Stimulated activated effector memory CD8-positive, alpha-beta T cell treated with anti-CD3 and anti-CD28 coated beads, Interleukin-12 subunit alpha, Interleukin-12 subunit beta, amount 100 ng/mL, for 72 hours (primary cell): ENCODE results near the gene PMM2.
"Not testable (repeated sequence)": the region's sequence is repeated elsewhere in the genome, so short reads cannot be mapped to it uniquely, and the experiment has no call there.

Source experiments
- ATAC-seq: fragments of 150-1000 bp; cut with Tn5 transposase; 2 replicates; pipeline ENCODE4 v1.10.0; 2021
- DNase-seq, 2 donors: peaks; one replicate each; pipeline ENCODE4 v3.0.0; 2021 to 2022; ENCODE audit warnings: low spot score in 2 of 2
- H3K27ac Mint-ChIP-seq: one replicate; pipeline ENCODE4 v1.8.0; 2022; ENCODE audit warnings: mild to moderate bottlenecking, mixed read lengths
- H3K36me3 Mint-ChIP-seq: one replicate; pipeline ENCODE4 v1.8.0; 2022; ENCODE audit warnings: mild to moderate bottlenecking, mixed read lengths
- H3K4me1 Mint-ChIP-seq: one replicate; pipeline ENCODE4 v1.8.0; 2022; ENCODE audit warnings: mixed read lengths
- H3K4me3 Mint-ChIP-seq: one replicate; pipeline ENCODE4 v1.8.0; 2022; ENCODE audit warnings: mild to moderate bottlenecking, mixed read lengths
- H3K9me3 Mint-ChIP-seq: one replicate; pipeline ENCODE4 v1.8.0; 2022; ENCODE audit warnings: mixed read lengths

The PMM2 gene

DNA sequence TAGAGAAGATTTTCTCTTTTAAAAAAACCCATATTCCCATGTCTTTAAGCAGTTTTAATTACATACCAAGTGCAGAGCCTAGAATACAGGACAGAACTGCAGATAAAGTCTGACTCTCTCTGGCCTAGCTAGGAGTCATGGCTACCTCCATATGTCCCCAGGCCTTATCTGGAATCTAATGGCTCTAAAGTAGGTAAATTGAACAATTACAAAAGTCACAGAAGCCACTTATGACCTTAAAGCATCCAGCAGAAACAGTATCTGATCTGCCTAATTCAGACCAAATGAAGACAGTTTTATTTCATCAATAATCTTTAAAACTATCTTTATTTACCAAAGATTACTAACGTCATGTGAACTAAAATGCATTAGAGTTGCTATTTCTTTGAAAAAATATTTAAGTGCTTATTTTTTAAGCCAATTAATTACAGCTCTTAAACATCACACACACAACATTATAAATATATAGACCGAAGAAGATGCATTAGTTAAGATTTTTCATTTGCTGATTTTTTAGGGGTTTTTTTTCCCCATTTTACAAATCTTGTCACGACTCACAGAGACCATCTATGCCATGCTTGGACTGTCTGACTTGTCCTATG is 28.7 kb downstream of the PMM2 start:
- Mint-ChIP-seq H3K27ac (peak overlapping the region; percentile 10), H3K4me3 (no peak overlapping the region), H3K36me3 (peaks cover 97% of the 10 kb centered on the region), H3K9me3 (no peaks in the 10 kb centered on the region), H3K4me1 (peaks cover 7% of the 10 kb centered on the region)
- DNase-seq (no peak), ATAC-seq (no peak)

DNA sequence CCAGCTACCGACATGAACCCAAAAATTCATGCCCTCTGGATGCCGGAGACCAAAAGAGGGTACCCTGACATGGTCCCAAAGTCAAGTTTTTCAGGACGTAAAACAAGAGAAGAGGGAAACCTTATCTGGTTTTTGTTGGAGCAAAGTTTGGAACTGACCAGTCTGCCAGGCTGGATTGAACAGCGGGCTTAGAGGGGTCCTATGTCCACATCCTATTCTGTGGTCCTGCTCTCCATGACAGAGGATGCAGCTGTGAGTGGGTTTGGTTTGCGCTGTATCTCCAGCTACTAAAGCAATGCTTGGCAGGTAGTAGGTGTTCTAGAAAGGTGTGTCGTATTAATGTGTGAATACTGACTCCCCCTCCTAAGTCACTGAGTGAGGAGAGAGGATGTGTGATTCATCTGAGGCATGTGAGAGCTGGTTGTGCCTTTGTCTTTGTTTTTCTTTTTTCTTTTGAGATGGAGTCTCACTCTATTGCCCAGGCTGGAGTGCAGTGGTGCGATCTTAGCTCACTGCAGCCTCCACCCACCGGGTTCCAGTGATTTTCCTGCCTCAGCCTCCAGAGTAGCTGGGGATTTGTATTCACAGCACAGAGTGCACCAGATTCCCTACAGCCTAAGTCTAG is 31.0 kb downstream of the PMM2 start:
- ATAC-seq (no peak), DNase-seq (no peak)
- H3K4me1 Mint-ChIP-seq = peaks cover 22% of the 10 kb centered on the region
- peaks cover 93% of the 10 kb centered on the region for H3K36me3 Mint-ChIP-seq
- H3K27ac Mint-ChIP-seq = peak overlapping the region; percentile 20
- H3K9me3 Mint-ChIP-seq = no peaks in the 10 kb centered on the region
- no peak overlapping the region for H3K4me3 Mint-ChIP-seq

DNA sequence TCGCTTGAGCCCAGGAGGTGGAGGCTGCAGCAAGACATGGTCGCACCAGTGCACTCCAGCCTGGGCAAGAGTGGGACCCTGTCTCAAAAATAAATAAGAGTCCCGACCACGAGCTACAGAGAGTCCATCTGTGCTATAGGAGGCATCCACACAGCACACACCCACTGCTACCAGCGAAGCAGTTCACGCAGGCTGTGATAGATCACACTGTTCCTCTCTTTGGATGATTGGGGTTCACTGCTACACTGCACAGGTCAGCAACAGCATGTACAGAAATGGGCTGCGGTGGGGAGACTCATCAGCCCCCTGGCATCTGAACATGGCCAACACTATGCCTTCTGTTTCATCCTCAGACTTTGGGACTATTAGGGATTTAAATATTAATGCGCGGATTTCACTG is 33.8 kb downstream of the PMM2 start:
- ATAC-seq = no peak
- no peak for DNase-seq
- H3K36me3 Mint-ChIP-seq = peaks cover 65% of the 10 kb centered on the region
- no peaks in the 10 kb centered on the region for H3K9me3 Mint-ChIP-seq
- H3K4me1 Mint-ChIP-seq = peaks cover 27% of the 10 kb centered on the region
- H3K27ac Mint-ChIP-seq = peak overlapping the region; percentile 32
- H3K4me3 Mint-ChIP-seq = no peak overlapping the region

DNA sequence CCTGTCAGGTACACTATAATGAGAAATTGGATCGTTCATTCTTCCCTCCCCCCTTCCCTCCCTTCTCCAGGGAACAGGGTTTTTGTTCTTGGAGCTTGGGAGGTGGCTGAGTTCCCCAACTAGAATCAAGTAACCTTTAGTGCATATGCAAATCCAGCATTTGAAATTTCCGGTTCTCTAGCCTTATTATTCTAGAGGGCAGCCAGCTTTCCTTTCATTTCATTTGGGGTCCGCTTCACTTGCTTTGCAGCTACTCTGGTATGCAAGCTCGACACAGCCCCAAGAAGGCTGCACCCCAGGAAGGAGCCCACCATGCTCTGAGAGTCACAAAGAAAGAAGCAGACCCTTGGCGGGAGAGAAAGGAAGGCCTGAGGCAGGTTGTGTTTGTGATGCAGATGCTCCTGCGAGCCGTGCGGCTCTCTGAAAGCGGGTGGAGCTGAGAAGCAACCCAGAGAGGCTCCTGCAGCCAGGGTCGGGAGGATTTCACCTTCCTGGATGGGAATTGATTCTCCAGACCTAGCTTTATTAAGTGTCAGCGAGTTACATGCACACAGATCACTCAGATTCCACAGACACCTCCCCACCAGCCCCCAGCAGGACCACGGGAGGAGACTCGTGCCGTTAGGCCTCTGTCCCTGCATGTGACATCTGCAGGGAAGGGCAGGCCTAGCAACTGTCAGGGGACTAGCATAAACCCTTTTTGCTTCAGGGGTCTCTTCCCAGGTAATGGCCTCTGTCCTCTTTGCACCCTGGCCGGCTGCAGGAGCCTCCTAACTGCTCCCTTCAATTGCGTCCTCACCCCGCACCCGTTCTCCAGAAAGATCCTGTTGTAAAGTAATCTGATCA is 34.5 kb downstream of the PMM2 start:
- ATAC-seq = no peak
- H3K9me3 Mint-ChIP-seq = no peaks in the 10 kb centered on the region
- H3K27ac Mint-ChIP-seq = peak overlapping the region; percentile 32
- DNase-seq = no peak
- peaks cover 59% of the 10 kb centered on the region for H3K36me3 Mint-ChIP-seq
- H3K4me3 Mint-ChIP-seq = no peak overlapping the region
- H3K4me1 Mint-ChIP-seq = peaks cover 27% of the 10 kb centered on the region

DNA sequence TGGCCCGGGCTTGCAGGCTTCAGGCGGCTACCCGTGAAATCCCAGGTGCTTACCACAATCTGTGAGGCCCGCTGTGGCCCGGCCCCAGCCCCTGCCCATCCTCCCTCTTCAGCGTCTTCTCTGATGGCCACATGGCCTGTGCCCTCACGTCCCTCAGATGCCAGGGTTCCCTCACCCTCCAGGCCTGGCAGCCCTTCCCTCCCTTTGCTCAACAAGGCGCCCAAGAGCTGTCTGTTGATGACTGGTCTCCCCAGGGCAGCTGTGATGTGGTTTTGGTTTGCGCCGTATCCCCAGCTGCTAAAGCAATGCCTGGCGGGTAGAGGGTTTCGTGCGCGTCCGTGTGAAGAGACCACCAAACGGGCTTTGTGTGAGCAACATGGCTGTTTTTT is 35.1 kb downstream of the PMM2 start:
- peaks cover 27% of the 10 kb centered on the region for H3K4me1 Mint-ChIP-seq
- H3K36me3 Mint-ChIP-seq = peaks cover 54% of the 10 kb centered on the region
- peak overlapping the region; percentile 32 for H3K27ac Mint-ChIP-seq
- no peak for DNase-seq
- no peaks in the 10 kb centered on the region for H3K9me3 Mint-ChIP-seq
- ATAC-seq = no peak
- H3K4me3 Mint-ChIP-seq = no peak overlapping the region

DNA sequence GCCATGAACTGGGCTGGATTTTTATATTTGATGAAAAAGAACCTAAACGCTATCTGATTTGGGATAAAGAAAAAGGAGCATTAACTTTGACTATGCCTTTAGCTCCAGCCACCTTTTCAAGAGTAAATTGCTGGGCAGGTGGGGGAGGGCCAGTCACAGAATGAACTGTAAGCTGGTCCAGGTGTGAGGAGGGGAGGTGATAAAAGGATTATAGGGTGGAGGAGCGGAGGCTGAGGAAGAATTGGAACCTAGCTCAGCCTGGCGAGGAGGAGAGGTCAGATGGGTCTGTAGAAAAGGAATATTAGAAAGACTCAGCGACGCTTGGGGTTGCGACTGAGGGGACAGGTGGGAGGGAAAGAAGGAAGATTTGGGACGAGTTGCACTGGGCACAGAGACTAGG is 39.2 kb downstream of the PMM2 start:
- not testable (repeated sequence) for H3K4me3 Mint-ChIP-seq, DNase-seq, H3K9me3 Mint-ChIP-seq, H3K27ac Mint-ChIP-seq, ATAC-seq
- H3K4me1 Mint-ChIP-seq = peaks cover 21% of the 10 kb centered on the region
- peaks cover 15% of the 10 kb centered on the region for H3K36me3 Mint-ChIP-seq

DNA sequence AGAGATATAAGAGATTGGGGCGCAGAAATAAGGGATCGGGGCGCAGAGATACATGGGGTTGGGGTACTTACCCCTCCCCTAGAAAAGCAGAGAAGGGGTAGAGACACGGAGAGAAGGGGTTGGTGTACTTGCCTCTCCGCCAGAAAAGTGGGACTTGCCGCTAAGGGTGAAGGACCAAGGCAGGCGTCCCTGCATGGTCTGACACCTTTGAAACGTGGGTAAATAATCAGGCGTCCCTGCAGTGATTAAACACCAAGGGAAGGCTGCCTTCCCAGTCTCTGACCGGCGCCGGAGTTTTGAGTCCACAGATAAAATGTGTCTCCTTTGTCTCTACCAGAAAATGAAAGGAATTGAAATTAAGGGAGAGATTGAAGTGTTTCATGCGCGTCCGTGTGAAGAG is 40.0 kb downstream of the PMM2 start:
- not testable (repeated sequence) for ATAC-seq, DNase-seq, H3K27ac Mint-ChIP-seq, H3K9me3 Mint-ChIP-seq, H3K4me3 Mint-ChIP-seq
- Mint-ChIP-seq H3K4me1 (peaks cover 25% of the 10 kb centered on the region), H3K36me3 (peaks cover 10% of the 10 kb centered on the region)

DNA sequence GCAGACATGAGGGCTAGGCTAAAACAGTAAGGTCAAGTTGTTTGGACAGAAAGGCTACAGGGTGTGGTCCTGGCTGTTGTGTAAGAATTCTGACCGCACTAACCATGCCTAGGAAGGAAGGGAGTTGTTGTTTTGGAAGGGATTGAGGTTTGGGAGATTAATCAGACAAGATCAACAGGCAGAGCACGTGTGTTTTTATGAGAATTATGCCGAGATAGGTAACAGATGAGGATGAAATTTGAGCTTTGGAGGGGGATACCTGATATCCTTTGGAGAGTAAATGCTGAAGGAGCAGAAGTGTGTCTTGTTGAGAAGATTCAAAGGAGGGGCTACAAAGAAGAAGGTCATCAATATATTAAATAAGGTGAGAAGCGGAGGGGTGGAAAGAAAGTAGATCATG is 44.4 kb downstream of the PMM2 start:
- peak overlapping the region; percentile 50 for H3K27ac Mint-ChIP-seq
- not testable (repeated sequence) for ATAC-seq, H3K9me3 Mint-ChIP-seq, DNase-seq, H3K4me3 Mint-ChIP-seq
- peaks cover 34% of the 10 kb centered on the region for H3K36me3 Mint-ChIP-seq
- peaks cover 36% of the 10 kb centered on the region for H3K4me1 Mint-ChIP-seq

DNA sequence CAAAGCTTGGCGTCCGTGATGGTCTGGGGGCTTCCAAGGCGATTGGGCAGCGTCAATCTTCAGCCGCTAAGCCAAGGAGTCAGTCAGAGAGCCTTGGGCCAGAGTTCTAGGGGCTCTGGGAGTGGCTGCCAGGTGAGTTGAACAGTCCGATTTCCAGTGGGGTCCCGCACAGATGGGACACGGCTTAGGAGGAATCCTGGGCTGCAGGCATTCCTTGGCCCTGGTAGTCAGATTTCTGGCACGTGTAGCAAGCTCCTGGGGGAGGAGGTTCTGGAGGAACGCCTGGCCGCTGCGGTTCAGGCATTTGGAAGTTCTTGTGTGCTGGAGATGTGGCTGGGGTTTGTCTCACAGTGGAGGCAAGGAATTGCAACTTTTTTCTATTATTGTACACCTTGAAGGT is 45.7 kb downstream of the PMM2 start:
- H3K4me3 Mint-ChIP-seq, H3K9me3 Mint-ChIP-seq, DNase-seq, ATAC-seq: not testable (repeated sequence)
- peaks cover 36% of the 10 kb centered on the region for H3K4me1 Mint-ChIP-seq
- peak overlapping the region; percentile 58 for H3K27ac Mint-ChIP-seq
- H3K36me3 Mint-ChIP-seq = peaks cover 45% of the 10 kb centered on the region

DNA sequence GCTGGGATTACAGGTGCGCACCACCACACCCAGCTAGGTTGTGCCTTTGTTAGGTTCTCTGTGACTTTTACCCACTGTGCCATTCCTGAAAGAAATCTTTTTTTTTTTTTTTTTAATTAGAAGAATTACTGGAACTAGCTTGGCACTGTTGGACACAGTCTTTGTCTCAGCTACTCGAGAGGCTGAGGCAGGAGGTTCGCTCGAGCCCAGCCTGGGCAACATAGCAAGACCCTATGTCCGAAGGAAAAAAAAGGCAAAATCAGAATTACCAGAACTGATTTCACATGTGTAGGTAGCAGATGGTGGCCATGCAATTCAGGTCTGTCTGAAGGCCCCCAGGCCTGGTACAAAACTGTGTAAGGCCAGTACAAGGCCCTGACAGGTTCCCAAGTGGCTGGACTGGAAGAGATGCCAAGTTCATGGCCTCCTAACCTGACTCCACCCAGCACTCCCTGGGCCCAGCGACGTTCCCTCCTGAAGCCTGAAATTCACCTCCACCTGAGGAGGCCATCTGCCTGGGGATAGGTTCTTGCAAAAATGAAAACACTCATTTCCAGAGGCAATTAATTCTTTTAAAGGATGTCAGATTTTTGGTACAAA is 48.2 kb downstream of the PMM2 start:
- H3K36me3 Mint-ChIP-seq = peaks cover 70% of the 10 kb centered on the region
- H3K9me3 Mint-ChIP-seq = no peaks in the 10 kb centered on the region
- no peak overlapping the region for H3K27ac Mint-ChIP-seq
- ATAC-seq = no peak
- peaks cover 55% of the 10 kb centered on the region for H3K4me1 Mint-ChIP-seq
- DNase-seq = no peak
- no peak overlapping the region for H3K4me3 Mint-ChIP-seq

DNA sequence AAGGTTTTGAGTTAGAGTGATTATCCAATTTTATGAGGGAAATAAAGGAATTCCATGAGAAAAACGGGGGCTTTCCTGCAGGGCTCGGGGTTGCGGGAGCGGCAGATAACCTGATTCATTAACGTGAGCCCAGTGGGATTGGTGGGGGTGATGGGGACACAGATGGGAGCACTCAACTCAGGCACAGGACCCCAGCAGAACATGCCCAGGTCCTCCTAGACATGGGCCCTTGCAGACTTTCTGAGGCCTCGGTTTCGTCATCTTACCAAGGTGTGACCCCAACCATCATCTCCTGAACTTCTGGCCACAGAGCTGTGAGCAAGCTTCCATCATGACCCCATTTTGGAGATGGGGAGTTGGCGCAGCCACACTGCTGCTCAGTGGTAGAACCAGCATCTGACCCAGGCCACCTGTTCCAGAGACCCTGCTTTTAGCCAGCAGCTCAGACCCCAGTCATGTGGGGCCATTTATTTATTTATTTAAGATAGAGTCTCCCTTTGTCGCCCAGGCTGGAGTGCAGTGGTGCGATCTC is 48.8 kb downstream of the PMM2 start:
- no peak overlapping the region for H3K27ac Mint-ChIP-seq

DNA sequence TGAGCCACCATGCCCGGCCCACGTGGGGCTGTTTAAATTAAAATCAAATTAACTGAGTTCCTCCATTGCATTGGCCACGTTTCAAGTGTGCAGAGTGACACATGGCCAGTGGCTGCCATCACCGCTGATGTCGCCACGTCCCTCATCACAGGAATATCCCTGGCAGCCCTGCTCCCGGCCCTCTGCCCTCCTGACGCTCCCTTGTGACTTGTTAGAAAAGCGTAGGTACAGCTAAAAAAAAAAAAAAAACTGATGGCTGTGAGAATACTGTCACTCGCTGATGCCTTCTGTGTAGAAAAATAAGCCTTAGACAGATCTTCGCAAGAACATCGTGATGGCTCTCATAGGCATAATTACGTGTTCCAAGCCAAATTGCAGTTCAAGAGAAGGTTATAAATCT is 49.5 kb downstream of the PMM2 start:
- Mint-ChIP-seq H3K4me3 (no peak overlapping the region), H3K27ac (no peak overlapping the region), H3K9me3 (no peaks in the 10 kb centered on the region), H3K4me1 (peaks cover 52% of the 10 kb centered on the region), H3K36me3 (peaks cover 82% of the 10 kb centered on the region)
- ATAC-seq = no peak
- no peak for DNase-seq

More for the DNA sequence above, 48.8 kb downstream of the PMM2 start:
- Mint-ChIP-seq H3K4me3 (no peak overlapping the region), H3K9me3 (no peaks in the 10 kb centered on the region), H3K4me1 (peaks cover 57% of the 10 kb centered on the region), H3K36me3 (peaks cover 77% of the 10 kb centered on the region)
- ATAC-seq (no peak), DNase-seq (no peak)

DNA sequence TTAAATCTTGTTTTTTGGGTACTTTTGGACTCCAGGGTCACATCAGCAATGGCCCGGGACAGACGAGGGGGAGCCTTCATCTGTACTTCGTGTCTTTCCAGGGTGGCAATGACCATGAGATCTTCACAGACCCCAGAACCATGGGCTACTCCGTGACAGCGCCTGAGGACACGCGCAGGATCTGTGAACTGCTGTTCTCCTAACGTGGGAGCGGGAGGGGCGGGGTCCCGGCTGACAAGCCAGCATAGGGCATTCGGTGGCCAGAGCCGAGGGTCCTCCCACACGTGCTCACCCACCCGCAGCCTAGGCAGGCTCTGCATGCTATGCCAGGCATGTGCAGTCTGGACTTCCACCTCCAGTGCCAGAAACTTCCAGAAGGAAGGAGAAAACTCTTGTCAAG is 50.0 kb downstream of the PMM2 start:
- no peak for ATAC-seq
- Mint-ChIP-seq H3K27ac (no peak overlapping the region), H3K4me3 (no peak overlapping the region), H3K4me1 (peaks cover 48% of the 10 kb centered on the region), H3K9me3 (no peaks in the 10 kb centered on the region), H3K36me3 (peaks cover 85% of the 10 kb centered on the region)
- DNase-seq = no peak

DNA sequence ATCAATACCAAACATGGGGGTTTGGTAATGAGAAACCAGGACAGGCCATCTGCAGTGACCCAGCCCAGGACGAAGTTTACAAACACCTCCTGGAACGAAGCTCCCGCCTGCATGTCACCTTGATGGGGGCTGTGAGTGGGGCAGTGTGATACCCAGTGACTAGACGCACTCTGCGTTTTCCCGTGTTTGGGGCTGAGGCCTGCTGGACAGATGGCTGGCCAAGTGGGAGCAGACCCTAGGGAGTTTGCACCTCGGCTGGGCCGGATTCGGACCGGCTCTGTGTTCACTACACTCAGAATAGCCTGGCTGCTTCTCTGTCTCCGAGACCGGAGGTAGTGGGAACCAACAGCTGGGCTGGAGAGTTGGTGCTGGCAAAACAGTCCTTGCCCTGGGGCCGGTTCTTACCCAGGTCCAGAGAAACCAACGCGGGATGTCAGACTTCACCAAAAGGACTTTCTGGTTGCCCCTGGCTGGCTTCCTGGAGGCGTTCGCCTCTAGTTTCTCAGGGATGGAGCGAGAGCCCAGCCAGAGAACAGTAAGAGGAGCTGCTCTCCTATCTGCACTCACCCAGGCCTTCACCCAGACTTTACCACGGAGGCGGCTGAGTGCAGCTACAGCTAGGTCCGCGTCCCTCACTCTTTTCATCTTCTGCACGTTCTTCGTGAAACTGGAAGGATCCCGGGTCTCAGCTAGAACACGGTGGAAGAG is 50.7 kb downstream of the PMM2 start:
- Mint-ChIP-seq H3K27ac (peak overlapping the region; percentile 85), H3K4me3 (no peak overlapping the region), H3K4me1 (peaks cover 42% of the 10 kb centered on the region), H3K9me3 (no peaks in the 10 kb centered on the region), H3K36me3 (peaks cover 92% of the 10 kb centered on the region)
- DNase-seq = no peak
- ATAC-seq = no peak

DNA sequence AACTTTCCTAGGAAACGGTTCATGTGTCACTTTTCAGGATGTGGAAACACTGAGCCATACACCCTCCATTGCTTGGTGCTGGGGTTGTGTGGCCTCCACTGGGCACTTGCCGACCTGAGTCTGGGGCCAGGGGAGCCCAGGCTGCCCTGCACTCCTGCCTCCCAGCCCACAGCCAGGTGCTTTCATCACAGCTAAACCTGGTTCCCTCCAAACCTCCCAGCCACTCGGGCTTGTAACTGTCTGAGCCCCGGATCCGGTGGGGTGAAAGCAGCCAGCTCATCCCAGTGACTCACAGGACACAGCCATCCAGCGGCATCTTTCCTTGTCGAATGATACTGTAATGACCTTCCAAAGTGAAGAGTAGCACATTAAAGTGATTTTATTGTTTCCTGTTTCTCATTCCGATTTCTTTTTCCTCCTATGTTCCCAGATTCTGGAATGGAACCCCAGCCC is 51.3 kb downstream of the PMM2 start:
- H3K36me3 Mint-ChIP-seq = peaks cover 96% of the 10 kb centered on the region
- DNase-seq = no peak

More for the DNA sequence above, 51.3 kb downstream of the PMM2 start:
- Mint-ChIP-seq H3K4me1 (peaks cover 36% of the 10 kb centered on the region), H3K27ac (peak overlapping the region; percentile 85), H3K9me3 (no peaks in the 10 kb centered on the region), H3K4me3 (no peak overlapping the region)
- no peak for ATAC-seq
